Endometrium (tissue), 2 donors: ENCODE data around the gene SNAP25.

ENCODE experiments used
- FAIRE-seq: peaks from 2 replicates; lab custom pipeline; 2012; peaks lifted over from hg19 to GRCh38; lab: Jason Lieb, UNC
- donor health status: control.
- donor health status: control.

SNAP25 gene

DNA sequence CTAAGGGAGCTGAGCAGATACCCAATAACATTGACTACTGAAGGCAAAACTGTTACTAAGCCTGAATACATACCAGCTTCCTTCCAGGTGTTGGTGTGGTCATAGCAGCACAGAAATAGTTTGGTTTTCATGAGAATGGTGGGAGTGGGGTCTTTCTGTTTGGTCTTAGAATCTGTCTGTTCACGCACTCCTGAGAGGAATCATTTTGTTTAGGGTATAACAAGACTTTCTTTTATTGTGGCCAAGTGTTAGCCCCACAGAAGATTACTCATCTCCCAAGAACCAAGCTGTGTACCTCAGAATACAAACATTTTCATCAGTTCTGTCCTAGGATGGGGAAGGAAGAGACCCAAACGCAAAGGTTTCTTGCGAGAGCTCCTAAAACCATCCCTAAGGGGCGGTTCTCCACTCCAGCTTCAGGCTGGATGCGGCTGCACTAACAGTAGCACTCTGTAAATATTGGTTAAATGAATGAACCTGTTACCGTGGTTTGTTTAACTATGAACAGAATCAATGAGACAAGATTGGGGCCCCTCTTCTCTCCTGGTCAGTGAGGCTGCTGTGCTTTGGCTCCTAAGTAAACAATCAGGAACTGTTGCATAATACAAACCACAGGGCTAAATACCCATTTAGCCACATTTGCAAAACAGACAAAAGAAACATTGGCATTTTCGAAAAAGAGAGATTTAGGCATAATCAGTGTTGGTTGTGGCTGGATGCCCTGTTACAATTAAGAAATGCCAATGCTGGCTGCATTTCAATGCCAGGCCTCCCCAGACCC is 44.9 kb downstream of the SNAP25 start:
- FAIRE-seq, result no peak

DNA sequence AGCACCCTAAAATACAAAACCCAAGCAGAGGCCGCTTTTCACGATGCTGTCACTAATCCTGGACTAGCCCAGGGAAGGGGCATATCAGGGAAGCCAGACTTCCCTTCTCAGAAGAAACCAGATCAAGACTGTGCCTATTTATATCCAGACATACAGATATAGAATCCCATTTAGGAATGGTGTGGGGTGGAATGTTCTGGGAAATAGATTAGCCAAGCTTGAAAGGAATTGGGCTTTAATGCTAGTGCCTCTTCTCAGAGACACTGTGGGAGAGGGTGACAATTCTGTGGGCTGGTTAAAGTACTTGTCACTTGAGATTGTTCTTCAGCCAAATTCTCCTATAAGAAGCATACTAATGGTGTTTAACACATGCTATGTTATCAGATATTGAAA is 45.5 kb downstream of the SNAP25 start:
- FAIRE-seq, result no peak

GRCh38 chr20:10268636-10269035 is 50.0 kb downstream of the SNAP25 start:
- no peak for FAIRE-seq

- no peak for FAIRE-seq
Observed at GRCh38 chr20:10270630-10271029, 52.0 kb downstream of the SNAP25 start.

DNA sequence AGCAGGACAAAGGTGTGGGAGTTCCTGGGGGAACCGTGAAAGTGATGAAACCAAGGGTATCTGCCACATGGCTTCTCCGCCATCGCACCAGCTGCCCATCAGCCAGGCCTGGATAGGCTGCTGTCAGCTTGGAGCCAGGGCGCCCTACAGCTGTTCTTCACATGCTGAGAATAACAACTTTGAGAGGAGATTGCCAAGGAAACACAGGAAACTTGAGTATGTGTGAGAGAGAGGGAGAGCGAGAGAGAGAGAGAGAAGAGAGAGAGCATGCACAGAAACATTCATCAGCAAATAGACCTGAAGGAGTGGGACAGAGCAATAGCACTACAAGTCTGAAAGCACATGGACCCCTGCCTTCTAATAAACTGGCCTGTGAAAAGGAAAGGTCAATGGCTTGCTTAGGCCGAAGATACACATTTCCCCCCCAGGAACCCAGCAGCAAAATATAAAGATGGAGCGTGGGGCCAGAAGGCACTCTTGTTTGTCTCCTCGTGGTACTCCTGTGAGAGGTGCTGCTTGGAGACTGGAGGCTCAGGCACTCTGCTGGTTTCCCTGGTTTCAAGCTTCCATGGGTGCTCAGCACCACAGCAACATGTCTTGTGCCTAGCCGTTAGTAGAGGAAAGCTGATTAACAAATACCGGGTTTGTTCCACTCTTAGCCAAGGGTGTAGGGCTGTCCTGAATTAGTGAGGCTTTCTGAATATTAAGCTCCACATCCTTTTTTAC is 53.0 kb downstream of the SNAP25 start:
- no peak for FAIRE-seq

GRCh38 chr20:10276878-10277580 is 58.4 kb downstream of the SNAP25 start:
- FAIRE-seq, result no peak

GRCh38 chr20:10277616-10278015 is 59.0 kb downstream of the SNAP25 start:
- FAIRE-seq, result no peak

GRCh38 chr20:10278412-10278811 is 59.8 kb downstream of the SNAP25 start:
- FAIRE-seq, result no peak

DNA sequence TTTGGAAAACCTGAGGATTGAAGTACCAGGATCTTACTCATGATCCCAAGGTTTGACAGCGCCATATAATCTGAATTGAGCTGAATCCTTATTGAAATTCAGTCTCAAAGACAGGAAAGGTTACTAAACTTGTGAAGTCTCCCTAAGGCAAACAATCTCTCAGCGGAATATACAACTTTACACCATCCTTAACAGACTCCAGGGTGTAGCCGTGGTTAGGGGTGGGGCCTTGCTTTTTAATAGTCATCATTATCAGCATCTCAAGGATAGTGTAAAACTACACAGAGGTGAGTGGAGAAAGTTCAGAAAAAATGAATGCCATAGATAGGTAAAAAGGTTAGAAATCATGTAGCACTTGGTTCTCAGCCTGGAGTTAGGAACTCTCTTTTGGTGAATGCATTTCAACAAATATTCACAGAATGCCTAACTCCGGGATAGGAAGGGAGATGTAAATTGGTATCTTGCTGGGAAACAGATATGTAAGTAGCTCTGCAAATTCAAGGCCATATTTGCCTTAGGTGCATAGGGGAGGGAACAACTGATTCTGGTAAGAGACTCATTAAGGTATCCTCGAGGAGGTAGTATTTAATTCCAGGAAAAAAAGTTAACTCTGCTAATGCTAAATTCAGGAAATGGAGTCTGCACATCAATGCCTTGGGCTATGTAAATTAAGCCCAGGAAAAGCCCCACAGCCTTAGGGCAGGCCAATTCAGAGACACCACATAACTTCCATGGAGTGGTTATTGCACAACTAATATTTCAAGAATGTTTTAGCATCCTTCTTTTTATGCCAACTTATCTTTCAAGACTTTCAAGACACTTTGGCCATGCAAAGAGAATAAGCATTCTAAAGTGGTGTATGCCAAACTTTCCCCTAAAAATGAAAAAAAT is 61.6 kb downstream of the SNAP25 start:
- no peak for FAIRE-seq

DNA sequence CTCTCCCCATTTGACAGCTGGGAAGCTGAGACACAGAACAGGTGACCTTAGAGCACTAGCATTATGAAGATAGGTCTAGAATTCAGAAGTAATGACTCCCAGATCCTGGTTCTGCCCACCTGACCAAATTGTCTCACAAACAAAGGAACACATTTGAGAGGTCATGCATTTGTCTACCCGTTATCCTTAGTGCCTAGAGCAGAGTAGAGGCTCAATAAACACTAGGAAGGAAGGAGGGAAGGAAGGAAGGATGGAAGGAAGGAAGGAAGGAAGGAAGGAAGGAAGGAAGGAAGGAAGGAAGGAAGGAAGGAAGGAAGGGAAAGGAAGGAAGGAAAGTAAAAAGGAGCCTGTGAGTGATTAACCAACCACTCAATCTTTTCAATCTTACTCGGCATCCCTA is 63.3 kb downstream of the SNAP25 start:
- no peak for FAIRE-seq

DNA sequence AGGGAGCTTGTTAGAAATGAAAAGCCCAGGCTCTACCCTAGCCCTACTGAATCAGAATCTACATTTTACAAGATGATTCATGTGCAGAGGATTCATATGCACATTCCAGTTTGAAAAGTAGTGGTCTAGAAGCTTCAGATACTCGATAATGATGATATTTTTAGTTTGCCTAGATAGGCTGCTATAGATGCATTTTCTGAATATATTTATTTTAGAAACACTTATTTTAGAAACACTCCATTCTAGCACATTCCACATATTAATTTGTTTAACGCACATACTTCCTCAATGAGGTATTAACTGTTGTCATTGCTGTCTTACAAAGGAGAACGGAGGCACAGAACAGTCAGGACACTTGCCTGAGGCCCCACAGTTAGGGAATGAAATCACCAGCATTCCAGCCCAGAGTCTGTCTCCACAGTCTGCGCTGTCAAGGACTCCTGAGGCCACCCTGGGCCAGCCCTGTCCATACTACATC is 64.4 kb downstream of the SNAP25 start:
- no peak for FAIRE-seq

- no peak for FAIRE-seq
Observed at GRCh38 chr20:10286356-10286755, 67.7 kb downstream of the SNAP25 start.

- no peak for FAIRE-seq
Observed at GRCh38 chr20:10288421-10288820, 69.8 kb downstream of the SNAP25 start.

GRCh38 chr20:10288954-10289646 is 70.5 kb downstream of the SNAP25 start:
- FAIRE-seq, result no peak

DNA sequence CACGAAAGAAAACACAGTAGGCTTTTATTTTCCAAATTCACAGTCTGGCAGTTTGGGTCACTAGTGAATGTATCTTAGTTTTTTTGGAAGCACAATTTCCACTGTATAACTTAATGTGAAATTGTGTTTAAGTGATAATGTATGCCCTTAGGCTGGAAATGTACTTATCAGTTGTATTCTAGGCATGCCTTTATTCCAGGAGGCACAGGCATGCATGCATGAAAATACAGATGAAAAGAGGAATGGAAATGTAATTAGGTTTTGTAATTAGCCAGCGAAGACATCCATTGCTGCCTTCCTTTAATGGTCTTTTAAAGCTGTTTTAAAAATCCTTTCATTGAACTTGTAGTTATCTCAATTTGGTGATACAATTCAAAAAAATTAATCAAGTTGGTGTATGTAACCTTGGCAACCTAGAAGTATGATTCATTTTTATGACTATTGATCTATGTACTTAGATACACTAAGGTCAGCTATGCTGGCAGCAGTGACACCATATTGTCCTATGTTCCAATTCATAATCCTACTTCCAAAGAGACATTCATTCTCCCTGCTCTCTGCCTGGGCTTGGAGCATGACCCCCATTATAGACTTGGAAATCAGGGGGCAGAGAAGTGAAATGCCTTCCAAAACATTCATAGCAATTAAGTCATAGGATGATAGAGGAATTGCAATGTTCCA is 73.1 kb downstream of the SNAP25 start:
- no peak for FAIRE-seq

GRCh38 chr20:10297223-10297622 is 78.6 kb downstream of the SNAP25 start:
- FAIRE-seq, result no peak

DNA sequence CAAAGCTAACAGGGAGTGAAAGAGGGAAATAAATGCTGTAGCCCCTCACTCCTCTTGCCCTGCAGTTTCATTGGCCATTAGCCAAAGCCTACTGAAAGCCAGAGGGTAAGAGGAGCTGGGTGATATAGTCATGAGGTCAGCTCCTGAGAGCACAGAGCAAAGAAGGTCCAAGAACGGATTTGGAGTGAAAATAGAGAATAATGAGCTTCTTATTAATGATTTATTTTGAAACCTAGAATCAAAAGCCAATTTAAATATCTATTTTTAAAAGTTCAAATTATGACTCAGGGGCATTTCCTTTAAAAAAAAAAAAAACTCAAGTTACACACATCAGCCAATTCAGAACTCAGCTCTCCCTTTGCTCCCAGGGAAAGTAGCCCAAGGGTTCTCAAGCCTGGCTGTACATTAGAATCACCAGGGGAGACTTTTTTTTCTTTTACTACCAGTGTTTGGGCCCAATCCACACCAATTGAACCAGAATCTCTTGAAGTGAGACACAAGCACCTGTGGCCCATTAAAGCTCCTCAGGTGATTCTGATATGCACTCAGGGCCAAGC is 79.1 kb downstream of the SNAP25 start:
- FAIRE-seq, result no peak

GRCh38 chr20:10300582-10301446 is 82.2 kb downstream of the SNAP25 start:
- no peak for FAIRE-seq

DNA sequence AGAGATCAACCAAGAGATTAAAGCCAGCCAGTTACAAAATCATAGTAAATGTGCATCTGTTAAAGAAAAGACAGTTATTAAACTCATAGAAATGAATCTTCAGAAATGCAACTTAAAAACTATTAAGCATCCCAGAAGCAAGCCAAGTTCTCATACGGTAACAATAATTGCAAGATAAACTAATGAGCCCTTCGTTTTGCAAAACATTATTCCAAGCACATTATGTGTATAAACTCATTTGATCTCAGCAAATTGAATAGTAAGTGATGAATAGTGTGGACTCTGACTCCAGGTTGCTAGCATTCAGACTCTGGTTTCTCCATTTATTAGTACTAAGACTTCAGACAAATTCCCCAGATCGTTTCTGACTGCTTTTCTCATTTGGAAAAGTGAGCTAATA is 85.2 kb downstream of the SNAP25 start:
- no peak for FAIRE-seq
